ENCODE measurements around the gene LLCFC1.

The LLCFC1 gene

DNA sequence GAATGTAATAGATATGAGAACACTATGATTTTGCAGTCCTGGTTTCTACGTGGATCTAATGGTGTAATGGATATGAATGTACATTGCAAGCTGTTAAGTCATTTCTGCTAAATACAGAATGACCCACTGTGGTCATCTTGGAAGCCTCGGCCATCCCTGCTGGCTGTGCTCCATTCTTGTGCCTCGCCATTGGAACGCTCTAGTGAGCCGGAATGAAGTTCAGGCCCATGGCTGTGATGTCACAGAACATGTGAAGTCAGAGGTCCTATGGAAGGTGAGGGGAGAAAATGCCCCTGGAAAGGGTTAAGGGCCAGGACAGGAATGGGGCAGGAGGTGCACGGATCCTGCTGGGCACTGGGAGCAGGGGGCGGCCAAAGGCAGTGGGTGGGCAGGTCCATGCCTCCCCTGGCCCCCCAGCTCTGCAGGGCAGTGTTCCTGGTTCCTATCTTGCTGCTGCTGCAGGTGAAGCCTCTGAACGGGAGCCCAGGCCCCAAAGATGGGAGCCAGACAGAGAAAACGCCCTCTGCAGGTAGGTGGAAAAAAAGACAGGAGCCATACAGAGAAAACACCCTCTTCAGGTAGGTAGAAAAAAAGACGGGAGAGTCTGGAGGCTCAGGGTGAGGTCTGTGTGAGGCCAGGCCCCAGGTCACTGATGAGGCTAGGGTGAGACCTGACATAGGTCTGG is at the start of gene LLCFC1:
TSS of gene LLCFC1 (plus strand) at position 259 of the 685 bp plus-strand sequence. CDS start at position 397, 138 bp downstream.
- no peak for FAIRE-seq

- FAIRE-seq: no peak
Measured at GRCh38 chr7:142889816-142890215, 49.5 kb upstream of the LLCFC1 start.

- no peak for FAIRE-seq
Measured at GRCh38 chr7:142890874-142891485, 48.3 kb upstream of the LLCFC1 start.

DNA sequence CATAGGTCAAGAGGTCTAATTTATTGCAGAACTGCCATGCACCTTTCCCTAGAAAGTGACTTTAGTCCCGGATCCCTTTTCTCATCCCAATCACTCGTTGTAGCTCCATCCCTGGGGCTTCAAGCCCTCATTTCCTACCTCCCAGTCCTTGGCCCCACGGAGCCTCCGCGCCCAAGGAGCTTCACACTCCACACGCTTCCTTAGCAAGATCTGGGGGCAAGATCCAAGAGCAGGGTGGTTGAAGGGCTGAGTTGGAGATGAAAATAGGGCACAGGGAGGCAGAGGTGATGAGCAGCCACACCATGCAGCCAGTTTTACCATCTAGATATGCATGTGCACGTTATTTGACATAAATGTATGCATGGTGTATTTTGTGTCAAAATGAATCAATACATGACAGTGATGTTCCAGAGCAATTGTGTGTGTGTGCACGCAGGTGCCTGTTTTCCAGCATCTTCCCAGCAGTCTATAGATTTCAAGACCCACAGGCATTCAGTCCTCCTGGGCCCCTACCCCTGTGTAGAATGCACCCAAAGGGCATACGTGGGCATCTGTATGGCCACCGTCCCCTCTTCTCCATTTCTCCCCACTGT is 47.7 kb upstream of the LLCFC1 start:
- no peak for FAIRE-seq

GRCh38 chr7:142892951-142893350 is 46.3 kb upstream of the LLCFC1 start:
- FAIRE-seq: no peak

DNA sequence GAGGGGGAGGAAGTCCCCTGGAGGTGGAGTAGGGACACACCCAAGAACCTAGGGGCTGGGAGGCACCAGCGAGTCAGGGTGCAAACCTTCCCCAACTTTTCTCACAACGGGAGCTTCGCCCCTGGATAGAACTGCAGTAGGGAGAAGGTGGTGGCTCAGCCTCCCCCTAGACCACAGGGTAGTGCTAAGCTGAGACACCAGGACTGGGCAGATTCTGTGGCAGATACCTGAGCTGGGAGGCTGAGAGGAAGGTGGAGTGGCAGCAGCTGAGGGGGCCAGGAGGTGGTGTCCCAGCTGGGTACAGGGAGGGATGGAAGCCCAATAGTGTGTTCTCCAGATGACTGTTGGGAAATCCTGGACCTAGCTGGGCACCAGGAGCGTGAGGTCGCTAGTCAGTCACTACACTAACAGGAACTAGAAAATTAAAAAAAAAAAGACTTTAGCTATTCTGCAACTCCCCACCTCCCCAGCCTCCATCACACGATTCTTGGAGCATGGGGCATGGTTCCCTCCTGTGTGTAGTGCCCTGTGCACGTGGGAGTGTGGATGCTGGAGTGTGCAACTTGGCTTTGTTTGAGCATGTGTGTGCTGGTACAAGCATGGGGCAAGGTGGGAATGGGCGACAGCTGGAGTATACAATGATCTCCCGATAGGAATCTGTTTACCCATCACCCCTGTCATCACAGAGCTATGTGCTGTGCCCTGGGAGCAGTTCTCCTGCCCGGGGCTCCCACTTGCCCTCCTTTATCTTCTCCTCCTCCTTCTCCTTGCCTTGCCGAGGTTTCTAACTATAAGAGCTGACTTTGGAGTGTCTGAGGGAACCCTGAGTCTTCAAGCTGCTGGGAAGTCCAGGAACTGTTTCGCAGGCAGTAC is 44.9 kb upstream of the LLCFC1 start:
- no peak for FAIRE-seq

- no peak for FAIRE-seq
Measured at GRCh38 chr7:142894985-142895593, 44.2 kb upstream of the LLCFC1 start.

DNA sequence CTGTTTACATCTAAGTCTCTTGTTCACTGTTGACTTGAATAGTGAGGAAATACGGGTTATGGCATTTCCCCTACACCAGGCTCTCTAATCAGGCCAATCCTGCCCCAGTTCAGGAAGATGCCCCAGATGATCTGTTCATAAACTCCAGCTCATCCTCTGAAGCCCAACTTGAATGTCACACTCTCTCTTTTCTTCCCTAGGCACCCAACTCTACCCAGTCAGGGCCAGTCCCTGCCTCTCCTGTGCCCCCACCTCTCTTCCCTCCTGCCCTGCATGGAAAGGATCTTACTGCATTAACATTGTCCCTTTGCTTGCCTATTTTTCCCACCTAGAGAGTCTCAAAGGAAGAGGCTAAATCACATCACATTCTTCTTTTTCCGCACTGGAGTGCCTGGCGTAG is 43.1 kb upstream of the LLCFC1 start:
- FAIRE-seq: no peak

DNA sequence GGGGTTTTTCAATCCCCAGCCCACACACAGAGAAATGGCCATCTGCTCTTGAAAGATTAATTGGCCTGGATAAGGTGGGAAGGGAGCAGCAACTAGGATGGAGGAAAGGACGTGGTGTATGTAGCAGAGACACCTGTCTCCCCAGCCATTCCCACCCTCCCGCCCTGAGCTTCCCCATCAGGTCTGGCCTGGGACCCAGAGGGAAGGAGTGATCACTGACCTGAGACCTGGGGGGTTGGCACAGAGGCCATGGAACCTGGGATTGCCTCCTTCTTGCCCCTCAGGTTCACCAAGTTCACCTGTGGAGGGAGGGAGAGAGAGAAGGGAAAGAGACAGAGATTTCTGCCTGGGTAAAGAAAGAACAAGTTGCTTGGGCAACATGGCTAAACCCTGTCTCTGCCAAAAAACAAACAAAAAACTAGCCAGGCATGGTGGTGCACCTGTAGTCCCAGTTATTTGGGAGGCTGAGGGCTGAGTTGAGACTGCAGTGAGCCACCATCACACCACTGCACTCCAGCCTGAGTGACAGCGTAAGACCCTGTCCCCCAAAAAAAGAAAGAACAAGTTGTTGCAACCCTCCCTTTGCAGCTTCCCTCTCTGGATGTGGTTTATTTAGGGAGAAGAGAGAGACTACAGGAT is 42.4 kb upstream of the LLCFC1 start:
- FAIRE-seq: no peak

GRCh38 chr7:142897691-142898090 is 41.6 kb upstream of the LLCFC1 start:
- no peak for FAIRE-seq

GRCh38 chr7:142898377-142899170 is 40.7 kb upstream of the LLCFC1 start:
- FAIRE-seq: no peak

DNA sequence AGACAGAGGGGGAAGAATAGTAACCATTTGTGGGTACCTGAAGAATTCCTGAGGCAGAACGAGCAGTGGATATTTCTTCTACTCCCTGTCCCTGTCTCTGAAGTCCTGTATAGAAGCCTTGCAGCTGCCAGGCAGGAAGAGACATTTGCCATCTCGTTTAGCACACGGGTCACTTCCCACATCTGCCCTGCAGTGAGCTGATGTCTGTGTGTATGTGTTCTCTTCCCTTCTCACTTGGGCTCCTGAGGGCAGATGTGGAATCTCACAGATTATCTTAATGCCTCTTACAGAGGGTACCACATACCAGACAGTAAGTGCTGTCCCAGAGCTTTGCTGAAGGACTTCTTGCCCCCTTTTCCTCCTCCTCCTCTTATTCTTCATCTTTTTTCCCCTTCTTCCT is 39.6 kb upstream of the LLCFC1 start:
- no peak for FAIRE-seq

GRCh38 chr7:142901426-142902259 is 37.6 kb upstream of the LLCFC1 start:
- no peak for FAIRE-seq

GRCh38 chr7:142904128-142904527 is 35.2 kb upstream of the LLCFC1 start:
- FAIRE-seq: no peak

GRCh38 chr7:142905759-142906158 is 33.5 kb upstream of the LLCFC1 start:
- FAIRE-seq: no peak

GRCh38 chr7:142906643-142907042 is 32.6 kb upstream of the LLCFC1 start:
- FAIRE-seq: no peak

DNA sequence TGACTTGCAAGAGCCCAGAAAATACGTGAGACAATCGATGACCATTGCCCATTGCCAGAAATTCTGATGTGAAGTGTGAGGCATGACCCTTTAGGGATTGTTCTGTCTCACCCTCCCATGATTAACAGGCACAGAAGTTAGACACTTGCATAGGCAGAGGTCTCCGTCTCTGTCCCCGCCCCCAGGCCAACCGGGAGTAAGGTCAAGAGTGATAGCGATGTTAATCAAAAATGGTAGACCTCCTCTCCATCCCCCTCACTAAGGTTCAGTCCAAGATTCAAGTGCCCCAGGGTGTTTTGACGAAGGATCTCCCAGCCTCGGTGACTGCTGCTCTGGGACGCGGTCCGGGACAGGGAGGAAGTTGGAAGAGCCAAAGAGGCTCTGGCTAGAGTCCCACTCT is 31.0 kb upstream of the LLCFC1 start:
- no peak for FAIRE-seq

DNA sequence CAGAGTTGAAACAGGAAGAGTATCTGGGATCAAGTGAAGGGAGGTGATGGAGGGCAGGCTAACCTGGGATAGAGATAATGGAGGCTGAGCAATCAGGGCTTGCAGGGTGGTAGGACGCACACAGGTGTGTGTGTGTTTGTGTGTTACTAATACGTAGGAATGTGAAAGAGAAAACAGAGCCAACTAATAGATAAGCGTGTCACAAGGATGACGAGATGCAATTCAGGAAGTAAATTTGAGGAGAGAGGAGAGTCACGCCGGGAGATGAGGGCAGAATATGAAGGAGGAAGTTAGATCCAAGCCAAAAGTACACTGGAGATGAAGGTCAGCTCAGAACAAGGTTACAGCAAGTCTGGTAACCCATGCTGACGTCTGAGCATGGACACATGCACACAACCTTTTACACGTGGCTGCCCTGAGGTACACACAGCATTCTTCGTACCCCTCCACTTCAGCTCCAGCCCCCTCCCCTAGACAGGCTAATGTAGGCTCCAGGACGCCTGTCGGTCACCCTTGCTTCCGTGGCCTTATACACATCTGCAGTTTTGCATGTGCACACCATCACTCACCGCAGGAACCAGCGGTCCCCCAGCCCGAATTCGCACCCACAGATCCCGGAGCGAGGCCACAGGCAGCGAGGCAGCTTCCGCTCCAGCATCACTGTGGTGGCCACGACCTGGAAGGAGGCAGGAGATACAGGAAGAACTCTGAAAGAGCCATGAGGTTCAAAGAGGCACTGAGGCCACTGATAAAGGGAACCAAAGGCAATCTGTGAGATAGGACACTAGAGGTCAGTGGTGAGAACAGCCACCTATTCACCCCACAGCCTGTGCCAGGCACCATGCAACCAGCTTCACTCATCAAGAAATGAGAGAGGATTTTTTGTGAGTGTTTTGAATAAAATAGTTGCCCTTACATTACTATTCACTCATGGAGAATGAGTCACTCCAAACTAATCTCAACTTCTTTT is 30.1 kb upstream of the LLCFC1 start:
- FAIRE-seq: no peak

- FAIRE-seq: no peak
Measured at GRCh38 chr7:142910031-142910433, 29.3 kb upstream of the LLCFC1 start.
